ENCODE measurements around the gene MCAM.

GRCh38 chr11:119324189-119324588 is 7.3 kb upstream of the MCAM start:
- TF ChIP-seq CTCF (IDR thresholded peaks at IDR 0.05) (no peak), POLR2A (IDR thresholded peaks at IDR 0.05) (no peak)
